ENCODE data around the gene VPS16.

DNA sequence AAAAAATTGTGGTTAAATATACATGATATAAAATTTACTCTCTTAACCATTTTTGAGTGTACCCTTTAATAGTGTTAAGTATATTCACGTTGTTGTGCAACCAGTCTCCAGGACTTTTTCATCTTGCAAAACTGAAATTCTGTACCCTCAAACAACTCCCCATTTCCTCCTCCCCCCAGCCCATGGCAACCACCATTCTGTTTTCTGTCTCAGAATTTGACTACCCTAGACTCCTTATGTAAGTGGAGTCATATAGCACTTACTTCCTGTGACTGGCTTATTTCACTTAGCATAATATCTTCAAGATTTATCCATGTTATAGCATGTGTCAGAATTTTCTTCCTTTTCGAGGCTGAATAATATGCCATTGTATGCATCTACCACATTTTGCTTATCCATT is 5.1 kb downstream of the VPS16 start:
- TF ChIP-seq EZH2 (IDR thresholded peaks at IDR 0.05; ENCODE audit: insufficient read depth, poor library complexity, severe bottlenecking) (no peak), EZH2phosphoT487 (IDR thresholded peaks at IDR 0.05; ENCODE audit: insufficient read depth, low read depth) (no peak)
